ENCODE results near the gene CKB.

The CKB gene

GRCh38 chr14:103510724-103511693 is 11.6 kb downstream of the CKB start:
- DNase-seq = no peak

DNA sequence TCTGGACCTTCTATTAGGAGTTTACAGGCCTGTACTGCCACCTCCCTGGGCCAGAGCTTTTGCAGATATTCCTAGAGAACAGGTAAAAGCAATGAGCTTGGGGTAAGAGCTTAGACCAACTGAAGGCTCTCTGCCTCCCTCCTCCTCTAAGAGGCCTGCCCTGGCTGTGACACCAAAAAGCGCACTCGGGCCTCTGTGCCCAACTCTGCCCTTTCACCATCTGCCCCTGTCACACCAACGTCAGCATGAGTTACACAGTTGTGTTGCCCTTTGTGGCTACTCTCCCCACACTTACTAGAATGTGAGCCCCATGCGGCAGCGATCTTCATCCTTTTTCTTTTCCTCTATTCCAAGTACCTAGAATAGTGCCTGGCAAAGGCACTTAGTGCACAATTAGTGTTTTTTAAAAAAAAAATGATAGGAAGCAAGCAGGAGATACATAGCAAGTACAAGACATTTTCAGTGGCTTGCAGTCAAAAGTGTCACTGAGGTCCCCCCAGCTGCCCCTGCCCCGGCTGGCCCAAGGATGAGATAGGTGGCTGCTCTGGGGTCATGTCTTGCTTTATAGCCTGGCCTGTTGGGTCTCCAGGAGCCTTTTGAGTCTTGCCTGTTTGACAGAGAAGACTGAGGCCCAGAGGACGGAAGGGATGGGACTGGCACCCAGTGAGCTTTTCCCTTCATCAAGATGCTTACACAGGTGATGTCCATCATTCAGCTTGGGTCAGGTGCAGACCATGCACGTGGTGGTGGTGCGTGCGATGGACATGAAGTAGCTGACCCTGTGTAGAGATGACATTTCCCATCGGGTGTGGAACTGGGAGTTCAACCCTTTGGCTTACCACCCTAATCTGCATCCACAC is 12.5 kb downstream of the CKB start:
- no peak for DNase-seq

- DNase-seq = no peak
Observed at GRCh38 chr14:103508521-103509329, 13.9 kb downstream of the CKB start.

DNA sequence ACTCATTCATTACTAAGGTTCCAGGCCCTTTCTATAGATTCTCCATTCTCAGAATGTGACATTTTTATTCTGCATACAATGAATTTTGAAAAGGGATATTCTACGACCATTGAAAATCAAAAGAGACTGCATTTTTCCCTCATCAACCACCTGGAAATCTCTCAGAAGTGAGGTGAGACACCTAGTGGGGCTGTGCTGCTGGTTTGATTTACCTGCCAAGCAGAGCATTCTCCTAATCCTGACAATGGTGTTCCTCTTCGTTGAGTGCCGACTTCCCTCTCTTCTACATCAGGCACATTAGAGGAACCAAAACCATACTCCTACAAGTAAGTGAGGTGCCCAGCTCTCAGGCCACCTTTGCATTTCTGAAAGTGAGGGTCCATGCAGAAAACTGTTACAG is 14.9 kb downstream of the CKB start:
- DNase-seq = no peak

DNA sequence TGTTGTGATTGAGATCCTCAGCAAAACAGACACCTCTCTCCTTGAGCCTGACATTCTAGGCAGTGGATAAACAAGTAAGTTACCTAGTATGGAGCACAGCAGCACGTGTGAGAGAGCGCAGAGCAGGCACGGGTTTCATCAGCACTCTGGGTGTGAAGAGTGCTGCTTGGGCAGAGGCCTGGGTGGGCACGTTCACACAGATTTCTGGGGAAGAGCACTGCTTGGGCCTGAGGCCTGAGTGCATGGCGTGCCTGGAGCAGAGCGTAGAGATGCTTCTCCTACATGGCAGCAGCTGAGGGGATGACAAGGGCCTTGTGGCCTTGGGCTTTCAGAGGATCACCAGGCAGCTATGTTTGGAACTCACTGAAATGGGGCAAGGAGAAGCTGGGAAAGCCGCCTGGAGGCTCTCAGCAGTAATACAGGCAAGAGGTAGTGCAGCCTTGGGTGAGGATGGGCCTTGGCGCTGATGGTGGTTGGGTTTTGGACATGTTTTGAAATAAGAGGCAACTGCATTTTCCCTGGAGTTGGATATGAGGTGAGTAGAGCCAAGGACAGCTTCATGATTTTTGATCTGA is 17.6 kb downstream of the CKB start:
- no peak for DNase-seq

GRCh38 chr14:103503296-103503695 is 19.3 kb downstream of the CKB start:
- DNase-seq = no peak

DNA sequence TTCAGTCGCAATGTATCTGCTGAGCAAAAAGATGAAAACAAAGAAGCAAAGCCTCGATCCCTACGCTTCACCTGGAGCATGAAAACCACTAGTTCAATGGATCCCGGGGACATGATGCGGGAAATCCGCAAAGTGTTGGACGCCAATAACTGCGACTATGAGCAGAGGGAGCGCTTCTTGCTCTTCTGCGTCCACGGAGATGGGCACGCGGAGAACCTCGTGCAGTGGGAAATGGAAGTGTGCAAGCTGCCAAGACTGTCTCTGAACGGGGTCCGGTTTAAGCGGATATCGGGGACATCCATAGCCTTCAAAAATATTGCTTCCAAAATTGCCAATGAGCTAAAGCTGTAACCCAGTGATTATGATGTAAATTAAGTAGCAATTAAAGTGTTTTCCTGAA is 19.8 kb downstream of the CKB start:
- no peak for DNase-seq

GRCh38 chr14:103501921-103502669 is 20.5 kb downstream of the CKB start:
- no peak for DNase-seq

DNA sequence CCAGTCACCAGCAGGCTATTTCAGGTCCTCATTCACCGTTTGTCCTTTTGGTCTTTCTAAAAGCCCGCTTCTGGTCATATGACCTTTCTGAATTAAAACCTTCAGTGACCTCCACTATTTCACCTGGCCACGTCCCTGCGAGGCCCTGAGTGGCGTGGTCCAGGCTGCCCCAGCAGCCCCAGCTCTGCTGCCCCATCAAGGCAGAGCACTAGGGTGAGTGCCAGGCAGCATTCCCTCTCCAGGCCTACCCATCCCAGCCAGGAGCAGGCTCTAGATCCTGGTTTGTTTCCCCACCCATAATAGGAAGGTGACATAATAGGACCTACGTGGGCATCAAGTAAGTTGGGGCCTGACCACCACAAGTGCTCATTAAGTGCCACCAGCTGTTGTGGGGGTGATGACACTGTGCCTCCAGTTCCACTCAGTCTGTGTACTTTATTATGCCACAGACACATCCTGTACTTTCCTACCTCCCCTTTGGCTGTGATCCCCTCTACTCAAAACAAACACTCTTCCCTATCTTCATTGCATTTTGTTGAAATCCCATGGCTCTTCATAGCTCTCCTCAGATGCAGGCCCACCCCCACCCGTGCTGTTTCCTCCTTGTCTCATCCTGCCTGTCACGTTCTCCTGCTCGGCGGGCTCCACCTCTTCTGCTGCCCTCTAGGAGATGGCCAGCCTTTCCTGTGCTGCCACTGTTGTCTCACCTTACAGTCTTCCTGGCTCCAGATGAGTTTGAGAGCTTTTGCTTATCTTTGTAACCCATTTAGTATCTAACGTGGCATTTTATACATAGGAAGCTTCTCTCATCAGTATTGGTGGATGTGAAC is 21.4 kb downstream of the CKB start:
- no peak for DNase-seq

GRCh38 chr14:103500148-103500990 is 22.3 kb downstream of the CKB start:
- DNase-seq = peak; percentile 90 to 95

- DNase-seq = no peak
Observed at GRCh38 chr14:103499709-103500108, 22.9 kb downstream of the CKB start.

DNA sequence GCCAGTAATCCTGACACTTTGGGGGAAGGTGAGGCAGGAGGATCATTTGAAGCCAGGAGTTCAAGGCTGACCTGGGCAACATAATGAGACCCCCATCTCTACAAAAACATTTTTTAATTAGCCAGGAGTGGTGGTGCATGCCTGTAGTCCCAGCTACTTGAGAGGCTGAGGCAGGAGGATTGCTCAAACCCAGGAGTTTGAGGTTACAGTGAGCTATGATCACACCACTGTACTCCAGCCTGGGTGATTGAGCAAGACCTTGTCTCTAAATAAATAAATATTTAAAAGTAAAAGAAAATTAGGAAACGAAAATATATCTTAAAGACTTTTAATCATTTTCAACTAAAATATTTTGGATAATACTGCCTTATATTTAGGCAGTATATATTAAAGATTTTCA is 25.9 kb downstream of the CKB start:
- no peak for DNase-seq

- DNase-seq = no peak
Observed at GRCh38 chr14:103495854-103496253, 26.8 kb downstream of the CKB start.

DNA sequence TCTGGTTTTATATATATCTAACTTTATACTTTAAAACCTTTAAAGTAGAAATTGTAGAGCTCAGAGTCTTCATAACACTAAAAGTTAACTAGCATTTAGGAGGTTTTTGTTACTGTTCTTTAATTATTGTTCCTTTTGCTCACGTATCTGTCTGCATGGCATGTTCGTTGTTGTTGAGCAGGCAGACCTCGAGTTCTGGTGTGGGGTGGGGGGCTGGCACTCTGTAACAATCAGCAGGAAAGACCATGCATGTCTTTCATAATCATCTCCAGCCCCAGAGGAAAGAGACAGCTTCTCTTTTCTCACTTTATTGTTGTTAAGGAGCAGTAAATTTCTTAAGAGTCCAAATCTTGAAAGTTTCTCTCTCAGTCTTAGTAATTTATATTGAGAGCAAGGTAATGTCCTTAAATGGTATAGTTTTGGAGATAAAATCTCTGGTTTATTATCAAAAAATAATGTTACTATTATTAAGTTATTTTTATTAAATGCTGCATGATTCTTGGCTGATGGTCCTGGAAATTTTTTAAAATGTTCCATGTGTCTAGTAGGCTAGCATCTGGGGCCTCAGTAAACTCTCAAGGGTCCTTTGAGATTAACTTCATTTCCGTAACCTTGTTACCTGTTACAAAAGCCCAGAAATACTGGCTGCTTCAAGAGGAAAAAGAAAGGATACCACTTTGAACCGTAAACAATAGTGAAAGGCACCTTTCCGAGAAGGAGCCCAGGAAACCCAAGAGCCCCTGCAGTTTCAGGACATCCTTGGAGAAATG is 30.3 kb downstream of the CKB start:
- no peak for DNase-seq

GRCh38 chr14:103491691-103492090 is 30.9 kb downstream of the CKB start:
- DNase-seq = no peak

GRCh38 chr14:103489621-103490020 is 33.0 kb downstream of the CKB start:
- no peak for DNase-seq

DNA sequence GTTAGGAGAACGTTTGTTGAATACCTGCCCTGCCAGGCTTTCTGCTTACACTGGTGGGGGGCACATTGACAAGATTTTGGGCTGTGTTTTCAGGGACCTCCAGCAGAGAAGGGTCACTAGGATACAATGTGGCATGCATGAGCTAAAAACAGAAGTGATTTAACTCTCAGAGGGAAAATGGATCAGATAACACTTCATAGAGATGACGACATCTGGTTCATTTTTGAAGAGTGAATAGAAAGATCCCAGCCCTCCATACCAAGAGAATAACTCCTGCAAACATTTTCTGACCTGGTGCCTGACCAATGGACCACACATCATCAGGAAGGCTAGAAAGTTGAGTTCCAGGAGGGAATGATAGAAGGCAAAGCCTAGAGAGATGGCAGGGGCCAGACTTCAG is 33.7 kb downstream of the CKB start:
- DNase-seq = no peak

DNA sequence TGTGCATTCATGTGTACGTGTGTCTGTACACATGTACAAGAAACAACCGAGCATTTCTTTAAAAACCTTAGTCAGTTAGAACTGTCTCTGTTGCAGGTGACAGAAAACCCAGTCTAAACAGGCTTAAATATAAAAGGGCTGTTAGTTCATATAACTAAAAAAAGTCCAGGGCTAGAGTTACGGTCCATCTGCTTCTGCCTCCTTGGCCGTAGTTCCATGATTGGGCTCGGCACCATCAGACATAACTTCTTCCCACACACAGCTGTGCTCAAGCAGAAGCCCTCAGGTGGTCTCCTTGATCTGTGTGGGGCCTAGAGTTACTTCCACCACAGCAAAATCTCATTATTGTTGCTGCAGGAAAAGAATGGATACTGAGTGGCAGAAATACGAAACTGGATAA is 34.6 kb downstream of the CKB start:
- no peak for DNase-seq

GRCh38 chr14:103485504-103485903 is 37.1 kb downstream of the CKB start:
- DNase-seq = no peak
